GM21390 (cell line): Measurements from ENCODE around the gene KIF21A.
"Not testable (repeated sequence)": the region's sequence is repeated elsewhere in the genome, so short reads cannot be mapped to it uniquely, and the experiment has no call there.

ENCODE experiments used
- ATAC-seq: cut with Tn5 transposase; IDR thresholded peaks from one replicate; pipeline ENCODE4 v1.9.1; 2021; ENCODE audit not compliant: unreplicated experiment

Gene KIF21A, protein sequence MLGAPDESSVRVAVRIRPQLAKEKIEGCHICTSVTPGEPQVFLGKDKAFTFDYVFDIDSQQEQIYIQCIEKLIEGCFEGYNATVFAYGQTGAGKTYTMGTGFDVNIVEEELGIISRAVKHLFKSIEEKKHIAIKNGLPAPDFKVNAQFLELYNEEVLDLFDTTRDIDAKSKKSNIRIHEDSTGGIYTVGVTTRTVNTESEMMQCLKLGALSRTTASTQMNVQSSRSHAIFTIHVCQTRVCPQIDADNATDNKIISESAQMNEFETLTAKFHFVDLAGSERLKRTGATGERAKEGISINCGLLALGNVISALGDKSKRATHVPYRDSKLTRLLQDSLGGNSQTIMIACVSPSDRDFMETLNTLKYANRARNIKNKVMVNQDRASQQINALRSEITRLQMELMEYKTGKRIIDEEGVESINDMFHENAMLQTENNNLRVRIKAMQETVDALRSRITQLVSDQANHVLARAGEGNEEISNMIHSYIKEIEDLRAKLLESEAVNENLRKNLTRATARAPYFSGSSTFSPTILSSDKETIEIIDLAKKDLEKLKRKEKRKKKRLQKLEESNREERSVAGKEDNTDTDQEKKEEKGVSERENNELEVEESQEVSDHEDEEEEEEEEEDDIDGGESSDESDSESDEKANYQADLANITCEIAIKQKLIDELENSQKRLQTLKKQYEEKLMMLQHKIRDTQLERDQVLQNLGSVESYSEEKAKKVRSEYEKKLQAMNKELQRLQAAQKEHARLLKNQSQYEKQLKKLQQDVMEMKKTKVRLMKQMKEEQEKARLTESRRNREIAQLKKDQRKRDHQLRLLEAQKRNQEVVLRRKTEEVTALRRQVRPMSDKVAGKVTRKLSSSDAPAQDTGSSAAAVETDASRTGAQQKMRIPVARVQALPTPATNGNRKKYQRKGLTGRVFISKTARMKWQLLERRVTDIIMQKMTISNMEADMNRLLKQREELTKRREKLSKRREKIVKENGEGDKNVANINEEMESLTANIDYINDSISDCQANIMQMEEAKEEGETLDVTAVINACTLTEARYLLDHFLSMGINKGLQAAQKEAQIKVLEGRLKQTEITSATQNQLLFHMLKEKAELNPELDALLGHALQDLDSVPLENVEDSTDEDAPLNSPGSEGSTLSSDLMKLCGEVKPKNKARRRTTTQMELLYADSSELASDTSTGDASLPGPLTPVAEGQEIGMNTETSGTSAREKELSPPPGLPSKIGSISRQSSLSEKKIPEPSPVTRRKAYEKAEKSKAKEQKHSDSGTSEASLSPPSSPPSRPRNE (N-terminal part only)

DNA sequence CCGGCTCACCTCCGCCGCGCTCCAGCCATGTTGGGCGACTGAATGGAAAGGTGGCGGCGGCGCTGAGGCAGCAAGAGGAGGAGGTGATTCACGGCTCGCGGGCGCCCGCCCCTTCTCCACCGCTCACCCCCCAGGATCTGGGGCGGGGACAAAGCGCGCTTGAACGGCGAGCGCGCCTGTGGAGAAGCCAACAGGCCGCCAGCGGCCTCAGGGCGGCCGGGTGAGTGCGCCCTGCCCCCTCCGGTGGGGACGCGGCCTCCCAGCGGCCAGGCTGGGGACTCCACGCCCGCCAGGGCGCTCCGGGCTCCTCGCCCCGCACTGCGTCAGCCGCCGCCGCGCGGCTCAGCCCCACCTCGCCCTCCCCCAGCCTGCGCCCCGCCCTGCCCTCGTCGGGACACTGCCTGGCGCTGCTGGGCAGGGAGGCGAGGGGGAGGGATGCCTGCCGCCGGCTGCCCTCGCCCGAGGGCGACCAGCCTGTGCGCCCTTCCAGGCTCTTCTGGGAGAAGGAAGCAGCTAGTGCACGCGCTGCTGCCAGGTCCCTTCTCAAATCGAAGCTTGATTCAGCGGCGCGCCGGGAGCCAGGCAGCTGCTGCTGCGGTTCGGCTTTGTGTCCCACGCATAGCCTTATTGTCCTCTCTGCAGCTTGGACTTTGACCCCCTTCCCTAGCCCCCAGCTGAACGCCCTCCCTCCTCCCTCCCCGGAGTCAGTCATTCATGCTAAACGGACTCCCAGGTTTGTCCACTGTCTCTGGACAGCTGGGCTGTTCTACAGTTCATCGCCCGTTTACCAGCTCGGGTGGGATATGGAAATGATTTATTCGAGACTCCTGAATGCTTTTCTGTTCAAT lies at the start of gene KIF21A:
TSS of gene KIF21A (minus strand) at position 40 of the 848 bp plus-strand sequence. CDS start 150 bp downstream, outside the sequence.
- ATAC-seq: peak; percentile 86

DNA sequence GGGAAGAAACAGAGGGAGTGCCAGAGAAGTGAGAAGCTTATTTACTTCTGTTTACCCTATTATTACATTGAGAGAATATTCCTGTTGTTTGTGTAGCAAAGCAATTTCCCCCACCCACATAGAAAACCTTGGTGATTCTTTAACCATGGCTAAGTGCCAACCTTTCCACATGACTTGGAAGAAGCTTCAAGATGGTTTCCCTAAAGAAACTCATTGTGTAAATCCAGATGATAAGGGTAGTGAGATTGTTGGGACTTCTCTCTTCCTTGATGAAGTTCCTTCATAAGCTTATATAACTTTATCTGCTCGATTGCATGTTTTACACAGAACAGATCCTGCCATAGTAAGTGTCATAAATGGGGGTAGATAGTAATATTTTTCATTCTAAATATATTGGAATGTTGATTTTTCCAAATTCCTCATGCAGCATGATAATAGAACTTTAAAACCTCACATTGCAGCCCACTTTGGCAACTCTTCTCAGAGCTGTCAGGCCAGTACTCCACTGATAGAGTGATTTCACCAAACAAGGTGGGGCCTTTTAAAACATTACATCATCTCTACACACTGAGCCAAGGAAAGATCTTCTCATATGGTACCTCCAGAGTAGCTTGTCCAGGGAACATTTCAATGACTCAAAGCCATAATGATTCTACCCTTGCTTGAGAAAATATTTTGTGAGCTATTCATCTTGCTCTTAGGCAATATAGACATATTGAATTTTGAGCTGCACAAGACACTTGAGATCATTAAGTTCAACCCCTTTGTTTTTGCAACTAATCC lies 47.8 kb upstream of the KIF21A start:
- no peak for ATAC-seq

DNA sequence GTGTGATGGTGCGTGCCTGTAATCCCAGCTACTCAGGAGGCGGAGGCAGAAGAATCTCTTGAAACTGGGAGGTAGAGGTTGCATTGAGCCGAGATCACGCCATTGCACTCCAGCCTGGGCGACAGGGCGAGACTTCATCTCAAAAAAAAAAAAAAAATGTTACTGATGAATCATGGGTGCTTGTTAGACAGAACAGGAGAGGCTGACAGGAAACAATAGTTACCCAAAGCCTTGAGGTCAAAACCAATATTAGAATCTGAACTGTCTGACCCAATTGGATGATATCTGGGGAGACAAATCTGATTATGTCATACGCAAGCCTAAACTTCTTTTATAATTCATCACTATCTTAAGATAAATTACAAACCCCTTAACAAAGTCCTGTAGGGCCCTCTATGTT lies 40.7 kb upstream of the KIF21A start:
- ATAC-seq: no peak

DNA sequence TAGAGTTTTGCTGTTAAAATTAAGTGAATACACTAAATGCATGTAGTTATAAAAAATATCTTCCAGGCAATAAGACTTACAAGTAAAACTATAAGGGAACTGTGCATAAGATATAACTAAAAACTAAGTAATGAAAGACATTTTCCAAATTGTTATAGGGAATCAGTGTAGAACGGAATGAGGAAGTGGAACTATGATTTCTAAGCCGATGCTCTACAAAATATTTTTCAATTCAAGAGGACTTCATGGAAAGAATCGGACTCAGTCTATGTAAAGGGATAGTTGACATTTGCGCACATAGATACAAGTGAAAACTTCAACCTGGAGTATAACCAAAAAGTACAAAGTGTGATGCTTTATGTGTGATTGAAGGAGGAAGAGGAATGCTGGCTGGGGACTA lies 40.1 kb upstream of the KIF21A start:
- ATAC-seq: no peak

DNA sequence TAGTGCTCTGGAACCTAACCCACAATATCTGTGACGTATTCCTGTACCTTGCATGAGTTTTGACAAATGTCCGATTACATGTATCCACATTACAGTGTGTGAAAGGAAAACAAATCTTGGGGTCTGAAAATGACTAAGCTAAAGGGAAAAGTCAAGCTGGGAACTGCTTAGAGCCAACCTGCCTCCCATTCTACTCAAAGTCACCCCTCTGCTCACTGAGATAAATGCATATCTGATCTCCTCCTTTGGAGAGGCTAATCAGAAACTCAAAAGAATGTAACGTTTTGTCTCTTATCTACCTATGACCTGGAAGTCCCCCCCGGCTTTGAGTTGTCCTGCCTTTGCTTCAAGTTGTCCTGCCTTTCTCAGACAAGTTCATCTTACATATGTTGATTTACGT lies 34.0 kb upstream of the KIF21A start:
- no peak for ATAC-seq

DNA sequence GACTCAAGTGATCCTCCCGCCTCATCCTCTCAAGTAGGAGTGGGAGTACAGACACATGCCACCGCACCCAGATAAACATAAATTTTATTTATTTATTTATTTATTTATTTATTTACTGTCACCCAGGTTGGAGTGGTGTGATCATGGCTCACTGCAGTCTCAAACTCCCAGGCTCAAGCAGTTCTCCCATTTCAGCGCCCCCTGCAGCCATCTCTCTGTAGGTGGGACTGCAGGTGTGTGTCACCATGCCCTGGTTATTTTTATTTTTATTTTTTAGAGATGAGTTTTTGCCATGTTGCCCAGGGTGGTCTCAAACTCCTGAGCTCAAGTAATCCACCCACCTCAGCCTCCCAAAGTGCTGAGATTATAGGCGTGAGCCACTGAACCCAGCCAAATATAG lies 33.2 kb upstream of the KIF21A start:
- ATAC-seq: no peak

DNA sequence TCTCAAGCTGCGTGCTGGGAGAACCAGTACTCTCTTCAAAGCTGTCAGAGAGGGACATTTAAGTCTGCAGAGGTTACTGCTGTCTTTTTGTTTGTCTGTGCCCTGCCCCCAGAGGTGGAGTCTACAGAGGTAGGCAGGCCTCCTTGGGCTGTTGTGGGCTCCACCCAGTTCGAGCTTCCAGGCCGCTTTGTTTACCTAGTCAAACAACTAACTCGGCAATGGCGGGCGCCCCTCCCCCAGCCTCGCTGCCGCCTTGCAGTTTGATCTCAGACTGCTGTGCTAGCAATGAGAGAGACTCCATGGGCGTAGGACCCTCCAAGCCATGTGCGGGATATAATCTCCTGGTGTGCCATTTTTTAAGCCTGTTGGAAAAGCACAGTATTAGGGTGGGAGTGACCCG lies 32.2 kb upstream of the KIF21A start:
- not testable (repeated sequence) for ATAC-seq

DNA sequence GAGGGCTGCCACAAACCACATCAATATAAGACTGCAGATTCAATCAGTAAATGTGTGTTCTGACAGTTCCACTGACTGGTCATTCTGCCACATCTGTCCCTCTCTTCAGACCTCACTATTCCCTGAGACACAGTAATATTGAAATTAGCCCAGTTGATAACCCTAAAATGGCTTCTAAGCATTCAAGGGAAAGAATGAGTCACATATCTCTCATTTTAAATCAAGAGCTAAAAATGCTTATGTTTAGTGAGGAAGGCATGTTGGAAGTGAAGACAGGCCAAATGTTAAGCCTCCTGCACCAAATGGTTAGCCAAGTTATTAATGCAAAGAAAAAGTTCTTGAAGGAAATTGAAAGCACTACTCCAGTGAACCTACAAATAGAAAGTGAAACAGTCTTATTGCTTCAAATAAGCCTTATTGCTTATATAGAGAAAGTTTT lies 24.5 kb upstream of the KIF21A start:
- peak; percentile 75 for ATAC-seq

DNA sequence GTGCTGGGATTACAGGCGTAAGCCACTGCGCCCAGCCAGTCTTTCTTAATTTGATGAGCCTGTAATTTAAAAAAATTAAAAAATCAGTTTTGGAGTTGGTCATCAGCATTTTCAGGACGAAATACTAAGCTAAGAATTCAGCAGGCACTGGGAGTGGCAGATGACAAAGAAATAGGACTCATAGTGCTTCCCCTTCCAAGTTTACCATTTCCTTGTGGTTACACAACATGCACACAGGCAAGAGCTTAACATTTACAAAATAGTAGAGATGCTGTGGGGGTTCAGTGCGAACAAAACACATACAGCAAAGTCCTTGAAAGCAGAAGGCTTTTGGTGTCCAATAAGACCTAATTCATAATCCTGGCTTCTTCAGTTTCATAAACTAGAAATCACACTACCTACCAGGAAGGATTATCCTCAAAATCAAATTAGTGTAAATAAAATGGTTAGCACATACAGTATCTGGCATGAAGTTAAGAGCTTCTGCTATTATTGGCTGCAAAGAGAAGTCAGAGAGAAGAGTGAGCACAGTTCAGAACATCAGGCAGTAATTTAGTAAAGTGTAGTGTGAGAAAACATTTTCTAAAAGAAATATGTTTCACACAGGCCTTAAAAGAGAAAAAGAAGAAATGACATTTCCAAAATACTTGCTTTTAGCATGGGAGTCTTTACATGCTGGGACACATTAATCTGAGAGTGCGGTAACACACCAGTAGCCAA lies 22.2 kb upstream of the KIF21A start:
- no peak for ATAC-seq

DNA sequence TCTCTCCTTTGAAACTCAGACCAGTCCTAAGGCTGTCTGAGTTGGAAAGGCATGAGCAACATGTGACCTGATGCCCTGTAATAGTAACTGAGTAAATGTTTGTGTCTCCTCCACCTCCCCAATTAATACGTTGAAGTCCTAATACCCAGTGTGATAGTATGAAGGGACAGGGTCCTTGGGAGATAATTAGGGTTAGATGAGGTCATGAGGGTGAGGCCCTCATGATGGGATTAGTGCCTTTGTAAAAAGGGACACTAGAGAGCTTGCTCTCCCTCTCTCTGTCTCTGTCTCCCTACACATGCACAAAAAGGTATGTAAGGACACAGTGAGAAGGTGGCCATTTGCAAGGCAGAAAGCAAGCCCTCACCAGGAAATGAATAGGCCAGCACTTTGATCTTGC lies 18.1 kb upstream of the KIF21A start:
- ATAC-seq: no peak

DNA sequence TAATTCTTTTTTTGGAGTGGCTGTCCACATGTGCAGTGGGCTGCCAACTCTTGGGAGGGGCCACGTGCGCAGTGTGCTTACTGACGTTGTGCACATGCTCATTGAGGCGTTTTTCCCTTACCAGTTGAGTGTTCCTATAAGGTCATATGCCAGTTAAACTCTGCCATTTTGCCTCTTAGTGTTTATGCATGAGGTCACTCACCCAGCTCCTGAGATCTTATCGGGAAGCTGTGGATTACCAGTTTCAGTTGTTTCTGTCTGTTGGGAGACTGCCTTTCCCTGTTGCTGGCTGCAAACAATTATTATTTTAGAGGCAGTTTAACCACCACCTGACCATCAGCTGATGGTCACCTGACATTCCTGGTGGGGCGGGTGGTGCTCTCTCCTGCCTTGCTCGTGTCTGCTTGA lies 16.1 kb upstream of the KIF21A start:
- no peak for ATAC-seq

DNA sequence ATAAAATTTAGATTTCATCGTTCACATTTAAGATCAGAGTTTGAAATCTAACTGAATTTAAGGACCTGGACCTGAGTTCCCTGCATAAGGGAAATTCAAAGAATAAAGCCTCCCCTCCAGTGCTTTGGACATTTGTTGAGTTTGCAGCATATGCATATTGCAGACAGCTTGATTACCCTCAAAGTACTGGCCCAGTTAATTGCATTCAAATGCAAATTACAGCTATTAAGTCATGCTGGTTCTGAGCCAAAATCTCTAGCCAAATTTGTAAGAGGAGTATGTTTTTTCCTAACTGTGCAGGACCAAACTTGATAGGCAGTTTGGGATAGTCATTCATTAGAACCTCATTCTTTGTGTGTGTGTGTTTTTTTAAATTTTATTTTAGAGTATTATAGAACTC lies 9.1 kb upstream of the KIF21A start:
- no peak for ATAC-seq

DNA sequence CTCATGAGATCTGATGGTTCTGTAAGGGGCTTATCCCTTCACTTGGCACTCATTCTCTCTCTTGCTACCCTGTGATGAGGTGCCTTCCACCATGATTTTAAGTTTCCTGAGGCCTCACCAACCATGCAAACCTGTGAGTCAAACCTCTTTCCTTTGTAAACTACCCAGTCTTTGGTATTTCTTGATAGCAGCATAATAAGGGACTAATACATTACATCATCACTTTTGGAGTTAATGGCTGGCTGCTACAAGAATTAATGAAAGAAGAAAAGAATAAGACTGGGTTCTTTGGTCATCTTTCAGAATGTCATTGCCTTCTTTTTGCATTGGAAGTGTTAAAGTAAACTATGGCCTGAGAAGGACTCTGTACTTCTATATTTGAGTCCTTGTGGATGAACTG lies 5.1 kb upstream of the KIF21A start:
- ATAC-seq: no peak

DNA sequence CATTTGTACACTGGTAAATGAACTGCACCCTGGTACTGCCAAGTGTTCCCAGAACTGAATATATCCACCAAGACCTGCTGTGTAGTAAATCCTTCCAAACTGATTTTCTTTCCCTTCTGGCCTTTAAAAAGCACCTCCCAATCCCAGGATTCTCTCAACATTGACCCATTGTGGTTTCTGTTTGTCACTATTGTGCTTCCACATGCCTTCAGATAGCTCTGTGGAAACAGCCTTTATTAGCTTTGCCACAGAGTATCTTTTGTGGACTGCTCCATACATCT lies 949 bp upstream of the KIF21A start:
- no peak for ATAC-seq

DNA sequence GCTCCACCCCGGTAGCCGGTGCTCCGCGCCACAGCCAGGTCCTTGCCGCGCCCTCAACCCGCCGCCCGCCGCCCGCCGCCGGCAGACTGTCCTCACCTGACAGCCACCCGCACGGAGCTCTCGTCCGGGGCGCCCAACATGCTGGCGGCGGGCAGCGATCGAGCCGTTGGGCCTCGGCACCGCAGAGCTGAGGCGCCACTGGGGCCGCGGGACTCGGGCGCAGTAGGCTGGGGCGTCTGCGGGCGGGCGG lies 164 bp downstream of the KIF21A start:
- ATAC-seq: no peak

DNA sequence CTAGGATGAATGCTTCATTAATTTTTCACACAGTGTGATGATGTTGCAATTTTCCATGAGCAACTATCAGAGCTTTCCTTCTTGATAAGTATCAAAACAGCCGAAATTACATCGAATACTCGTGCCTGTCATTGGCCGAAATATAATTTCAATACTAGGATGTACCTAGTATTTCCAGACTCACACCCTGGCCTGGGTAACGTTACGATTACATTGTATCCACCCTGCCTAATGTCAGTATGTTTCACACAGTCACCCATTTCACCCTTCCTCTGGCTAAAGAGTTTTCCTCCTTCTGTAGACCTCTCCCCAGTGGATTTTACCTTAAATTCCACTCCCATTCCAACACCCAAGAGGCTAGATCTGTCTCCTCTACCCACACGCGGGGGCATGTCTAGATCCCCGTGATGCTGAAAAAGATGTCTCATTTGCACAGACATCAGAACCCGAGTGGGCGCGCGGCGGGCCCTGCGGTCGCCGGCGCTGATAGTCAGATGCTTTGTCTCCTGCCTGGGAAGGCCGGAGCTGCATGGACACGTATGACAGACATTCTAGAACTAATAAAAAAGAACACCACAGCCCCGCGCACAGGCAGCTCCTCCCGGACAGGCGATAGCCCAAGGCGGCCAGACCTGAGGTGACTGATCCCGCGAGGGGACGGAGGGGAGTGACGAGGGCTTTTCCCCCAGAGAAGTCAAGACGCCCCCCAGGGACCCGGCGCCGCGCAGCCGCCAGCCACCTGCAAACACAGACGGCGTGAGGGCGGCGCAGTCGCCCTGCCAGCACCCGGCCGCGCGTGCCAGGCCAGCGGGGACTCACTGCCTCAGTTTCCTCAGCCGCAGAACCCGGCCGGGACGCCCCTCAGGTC lies 723 bp downstream of the KIF21A start:
- ATAC-seq: peak; percentile 22

DNA sequence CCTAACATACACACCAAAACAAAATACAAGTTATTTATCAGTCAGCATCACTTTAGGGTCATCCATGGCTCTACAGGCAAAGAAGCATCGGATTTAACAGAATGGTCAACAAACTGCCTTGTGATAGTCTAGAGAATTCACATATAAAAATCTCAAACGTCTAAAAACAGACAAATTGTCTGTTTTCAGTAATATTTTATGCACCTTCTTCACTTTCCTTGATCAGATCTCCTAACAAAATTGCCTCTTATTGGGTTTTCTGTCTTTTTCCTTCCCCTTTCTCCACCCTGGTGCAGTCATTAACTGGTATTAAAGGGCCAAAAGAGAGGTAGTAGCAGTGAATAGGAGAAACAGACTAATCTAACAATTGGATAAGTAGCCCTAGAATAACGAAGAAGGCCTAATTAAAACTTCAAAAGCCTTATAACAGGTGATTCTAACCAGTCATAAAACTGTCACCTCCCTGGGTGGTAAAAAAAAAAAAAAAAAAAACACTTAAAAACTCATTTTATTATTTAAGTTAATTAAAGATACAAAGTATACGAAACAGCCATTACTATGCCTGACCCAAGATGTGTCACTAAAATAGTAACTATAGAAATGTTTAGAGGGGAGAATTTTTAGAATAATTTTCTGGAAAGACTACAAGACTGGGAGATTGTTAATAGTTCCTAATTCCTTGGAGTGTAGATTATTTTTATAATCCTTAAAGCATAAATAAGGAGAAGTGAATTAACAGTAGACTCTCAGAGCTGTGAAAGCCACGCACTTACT lies 1.5 kb downstream of the KIF21A start:
- no peak for ATAC-seq

DNA sequence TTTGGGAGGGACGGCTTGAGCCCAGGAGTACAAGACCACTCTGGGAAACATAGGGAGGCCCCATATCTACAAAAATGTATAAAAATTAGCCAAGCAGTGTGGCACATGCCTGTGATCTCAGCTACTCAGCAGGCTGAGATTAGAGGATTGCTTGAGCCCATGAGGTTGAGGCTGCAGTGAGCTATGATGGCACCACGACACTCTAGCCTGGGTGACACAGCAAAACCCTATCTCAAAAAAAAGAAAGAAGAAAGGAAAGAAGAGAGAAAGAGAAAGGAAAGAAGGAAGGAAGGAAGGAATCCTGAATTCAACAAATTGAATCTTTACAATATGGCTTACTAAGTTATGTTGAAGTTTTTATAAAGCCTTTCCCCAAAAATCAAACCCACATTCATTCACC lies 2.1 kb downstream of the KIF21A start:
- no peak for ATAC-seq
